ENCODE measurements around the gene PIK3R3. TPM values are rescaled to one million over a fixed set of nuclear protein-coding genes. Genes with fewer than 3 reads are reported as not detected.

PIK3R3 gene
- total and polyA plus RNA-seq, 9 of the 15 experiments (the other 6 are each of a cell fraction or from before 2014, with no cell fraction given): 1.4 to 7.7 (median 4.6) TPM

- in situ Hi-C loops (cut with MboI): no loop called here
- no peak overlapping the region for H2AFZ ChIP-seq (ENCODE audit: low read depth, low read length)
- FAIRE-seq: no peak
These were observed 104.4 kb downstream of the PIK3R3 start for GRCh38 chr1:46027788-46028573.

GRCh38 chr1:46026531-46026930, 105.9 kb downstream of the PIK3R3 start:
- peaks cover 3 to 7% of the 10 kb centered on the region in 2 experiments; a peak in 3 of 5 replicates for H3K4me1 ChIP-seq (replicated peaks in 1 of 2; ENCODE audit: control insufficient read depth in 2 of 2, insufficient read depth in 2 of 2, low read length in 2 of 2)
- peak overlapping the region; percentile 4; the same call in 1 of the 2 replicates for H3K4me2 ChIP-seq (ENCODE audit: insufficient read depth, low read length)
- no peaks in the 10 kb centered on the region for H3K9me3 ChIP-seq (replicated peaks; ENCODE audit: control insufficient read depth, insufficient read depth, low read depth, low read length)
- DNase-seq (ENCODE audit: extremely low read depth in 1 of 4, low spot score in 3 of 4) (peak in 2 of 4 experiments; percentile 28 to 30), ATAC-seq (peak; percentile 61), FAIRE-seq (no peak)
- ChIA-PET CTCF (ENCODE audit: low intra/inter-chr PET ratio) (no interaction called here), POLR2A (interaction anchor here (0.9 to 6.4 kb wide), 8 partner anchors 9 to 418 kb away, joined by 3 to 29 read pairs (median 3); no protein-coding TSS in a partner anchor)
- H3K79me2 ChIP-seq (ENCODE audit: control insufficient read depth, insufficient read depth, low read length): no peaks in the 10 kb centered on the region
- intact Hi-C loops (cut with micrococcal nuclease): no loop called here
- 26% methylated on average over 3 of the region's 3 CpGs for WGBS (ENCODE audit: insufficient coverage, low coverage, missing lambda C conversion rate)
- no peak overlapping the region for H3K4me3 ChIP-seq
- no peaks in the 10 kb centered on the region for H3K9me1 ChIP-seq (ENCODE audit: control insufficient read depth, insufficient read depth, low read length)
- H3K9ac ChIP-seq (ENCODE audit: insufficient read depth in 1 of 2, low read depth in 2 of 2, low read length in 2 of 2): 0 out of 4 replicates have a peak overlapping the region, but pooled peaks of 1 of the 2 experiments have one; percentile 40
- no TSS peak for BruUV-seq (replicated peaks)
- H4K20me1 ChIP-seq (replicated peaks; ENCODE audit: control insufficient read depth, insufficient read depth, low read length): no peaks in the 10 kb centered on the region
- in situ Hi-C loops (cut with MboI): no loop called here
- no peak overlapping the region for H2AFZ ChIP-seq (ENCODE audit: low read depth, low read length)
- H3K27ac ChIP-seq (ENCODE audit: extremely low read depth, low read depth, low read length): no peak overlapping the region
- H3K27me3 ChIP-seq (ENCODE audit: control insufficient read depth in 2 of 2, insufficient read depth in 2 of 2, low read length in 2 of 2): no peaks in the 10 kb centered on the region
- peaks cover 71% of the 10 kb centered on the region; the same call in 2 of the 3 replicates for H3K36me3 ChIP-seq (ENCODE audit: control insufficient read depth, insufficient read depth, low read length)
- TF ChIP-seq SMARCE1 (IDR thresholded peaks at IDR 0.05) (0 out of 2 replicates have a peak, but pooled peaks have one; percentile 44), BRCA1 (IDR thresholded peaks at IDR 0.05) (no peak), BRCA1 (CRISPR knock-in tag; IDR thresholded peaks at IDR 0.05) (no peak), HDGF (IDR thresholded peaks at IDR 0.05) (0 out of 2 replicates have a peak, but pooled peaks have one; percentile 35), ARID1B (IDR thresholded peaks at IDR 0.05) (peak; percentile 77), SMC3 (conservative IDR thresholded peaks at IDR 0.05; ENCODE audit: insufficient read depth, low read depth, low read length) (no peak), PCBP2 (IDR thresholded peaks at IDR 0.05; ENCODE audit: low read depth, low read length, poor library complexity, severe bottlenecking) (no peak), DPF2 (IDR thresholded peaks at IDR 0.05) (0 out of 2 replicates have a peak, but pooled peaks have one; percentile 19), MNT (conservative IDR thresholded peaks at IDR 0.05) (no peak), CBFA2T3 (IDR thresholded peaks at IDR 0.05) (peak; percentile 67), MTA2 (IDR thresholded peaks at IDR 0.05; ENCODE audit: low read depth) (peak; percentile 54; the same call in 1 of the 2 replicates), MLLT1 (IDR thresholded peaks at IDR 0.05) (peak in 1 of 2 experiments; percentile 40; a peak in 1 of 4 replicates)

More at GRCh38 chr1:46027788-46028573, 104.4 kb downstream of the PIK3R3 start:
- Histone ChIP-seq H3K4me1 (replicated peaks in 1 of 2; ENCODE audit: control insufficient read depth in 2 of 2, insufficient read depth in 2 of 2, low read length in 2 of 2) (peaks cover 3 to 7% of the 10 kb centered on the region in 2 experiments; a peak in 3 of 5 replicates), H3K79me2 (ENCODE audit: control insufficient read depth, insufficient read depth, low read length) (no peaks in the 10 kb centered on the region), H3K27ac (ENCODE audit: extremely low read depth, low read depth, low read length) (no peak overlapping the region), H4K20me1 (replicated peaks; ENCODE audit: control insufficient read depth, insufficient read depth, low read length) (no peaks in the 10 kb centered on the region), H3K9ac (ENCODE audit: insufficient read depth in 1 of 2, low read depth in 2 of 2, low read length in 2 of 2) (no peak overlapping the region), H3K4me3 (no peak overlapping the region), H3K4me2 (ENCODE audit: insufficient read depth, low read length) (no peak overlapping the region), H3K9me3 (replicated peaks; ENCODE audit: control insufficient read depth, insufficient read depth, low read depth, low read length) (no peaks in the 10 kb centered on the region), H3K9me1 (ENCODE audit: control insufficient read depth, insufficient read depth, low read length) (no peaks in the 10 kb centered on the region), H3K36me3 (ENCODE audit: control insufficient read depth, insufficient read depth, low read length) (peaks cover 68% of the 10 kb centered on the region; the same call in 2 of the 3 replicates), H3K27me3 (ENCODE audit: control insufficient read depth in 2 of 2, insufficient read depth in 2 of 2, low read length in 2 of 2) (no peaks in the 10 kb centered on the region)
- intact Hi-C loops (cut with micrococcal nuclease): no loop called here
- TF ChIP-seq ZNF121 (CRISPR knock-in tag; conservative IDR thresholded peaks at IDR 0.05) (peak; percentile 82), CXXC5 (CRISPR knock-in tag; IDR thresholded peaks at IDR 0.05) (no peak)
- ATAC-seq: no peak
- WGBS (ENCODE audit: insufficient coverage, low coverage, missing lambda C conversion rate): 96% methylated on average over 8 of the region's 8 CpGs
- no peak for DNase-seq (ENCODE audit: extremely low read depth in 1 of 4, low spot score in 3 of 4)
- CTCF ChIA-PET (ENCODE audit: low intra/inter-chr PET ratio): no interaction called here
- no TSS peak for BruUV-seq (replicated peaks)
- POLR2A ChIA-PET: interaction anchor here (0.6 to 1.0 kb wide), 2 partner anchors 20 to 23 kb away, joined by 3 read pairs; no protein-coding TSS in a partner anchor

Measured in K562 (cell line).